GM12878 (cell line): ENCODE measurements around the gene CD40LG. TPM values are rescaled to one million over a fixed set of nuclear protein-coding genes. Genes with fewer than 3 reads are reported as not detected.

Source experiments
- GABPA ChIP-seq: IDR thresholded peaks from 2 replicates; pipeline ENCODE4 v1.6.1; 2014; ENCODE audit warnings: antibody characterized with exemption, low read depth, mild to moderate bottlenecking, inconsistent platforms
- LARP7 ChIP-seq: fragments of 450-650 bp; IDR thresholded peaks from 2 replicates; pipeline ENCODE4 v1.6.1; 2017; ENCODE audit warnings: mild to moderate bottlenecking
- NFYA ChIP-seq: IDR thresholded peaks from 2 replicates; pipeline ENCODE4 v1.6.1; 2011; ENCODE audit warnings: low read depth, mild to moderate bottlenecking, low read length, improper control_type of control experiment, borderline replicate concordance
- NR2C1 ChIP-seq: fragments of 450-650 bp; IDR thresholded peaks from 2 replicates; pipeline ENCODE4 v1.6.1; 2017; ENCODE audit warnings: antibody characterized with exemption, mild to moderate bottlenecking, moderate library complexity
- NR2F1 ChIP-seq: fragments of 450-650 bp; conservative IDR thresholded peaks from 2 replicates; pipeline ENCODE4 v1.6.1; 2017; ENCODE audit warnings: mild to moderate bottlenecking
- RUNX3 ChIP-seq: IDR thresholded peaks from 2 replicates; pipeline ENCODE4 v1.6.1; 2012; ENCODE audit warnings: low read length, inconsistent platforms
- SMARCA5 ChIP-seq: fragments of 450-650 bp; IDR thresholded peaks from 2 replicates; pipeline ENCODE4 v1.6.1; 2017; ENCODE audit warnings: mild to moderate bottlenecking
- SREBF1 ChIP-seq: IDR thresholded peaks from 2 replicates; pipeline ENCODE4 v1.6.1; 2012; ENCODE audit warnings: mild to moderate bottlenecking, low read length
- SUPT20H ChIP-seq: IDR thresholded peaks from 2 replicates; pipeline ENCODE4 v1.6.1; 2011; ENCODE audit warnings: low read depth, mild to moderate bottlenecking, low read length, moderate library complexity, borderline replicate concordance; ENCODE audit not compliant: control insufficient read depth
- SUZ12 ChIP-seq: fragments of 200-600 bp; sonication (generic); IDR thresholded peaks from one replicate; pipeline ENCODE4 v1.6.1; 2018; ENCODE audit warnings: antibody characterized with exemption, mild to moderate bottlenecking; ENCODE audit not compliant: unreplicated experiment
- ZNF274 ChIP-seq: IDR thresholded peaks from one replicate; pipeline ENCODE4 v1.8.0; 2011; ENCODE audit not compliant: insufficient read length, insufficient read depth
- ZNF622 ChIP-seq: fragments of 450-650 bp; IDR thresholded peaks from 2 replicates; pipeline ENCODE4 v1.6.1; 2017; ENCODE audit warnings: mild to moderate bottlenecking, inconsistent platforms
- polyA plus RNA-seq, 11 experiments: library from polyadenylated mRNA; depleted of rRNA in 4 of 11; unstranded in 6 of 11; stranded (reverse) in 5 of 11; fragments of >200 nt; fragmentation: Nextera tagmentation in 4 of 11; fragmentation: Illumina TruSeq in 1 of 11; extraction: Ambion mirVana in 4 of 11; extraction: Trizol in 1 of 11; gene quantifications; 1 replicate in 1 of 11; 2 replicates in 10 of 11; pipeline versions ENCODE4 v1.2.1 to v1.2.3, GENCODE V29; 2011 to 2016; ENCODE audit warnings: inconsistent platforms in 2 of 11, missing spikeins in 2 of 11, low read depth in 1 of 11
- total RNA-seq, 4 experiments: library from RNA; depleted of rRNA in 3 of 4; stranded (reverse); fragments of >200 nt in 3 of 4; fragmentation: Illumina TruSeq in 1 of 4; extraction: Trizol in 1 of 4; gene quantifications; 2 replicates each; pipeline versions ENCODE4 v1.2.1 to v1.2.3, GENCODE V29; 2013 to 2021
- TF ChIP-seq, protein P1 (sequence below): fragments of 450-650 bp; IDR thresholded peaks from 2 replicates; pipeline ENCODE4 v1.6.1; 2016; ENCODE audit warnings: mild to moderate bottlenecking
- TF ChIP-seq, protein P2 (sequence below): IDR thresholded peaks from 2 replicates; pipeline ENCODE4 v1.6.1; 2011; ENCODE audit warnings: borderline replicate concordance, low read depth, mild to moderate bottlenecking, moderate library complexity, low read length; ENCODE audit not compliant: insufficient read depth, poor library complexity, severe bottlenecking
- TF ChIP-seq, protein P3 (sequence below): fragments of 450-650 bp; IDR thresholded peaks from 2 replicates; pipeline ENCODE4 v1.6.1; 2017; ENCODE audit warnings: mild to moderate bottlenecking, low read depth, inconsistent platforms; ENCODE audit not compliant: poor library complexity, severe bottlenecking
- TF ChIP-seq, protein P4 (sequence below): IDR thresholded peaks from 2 replicates; pipeline ENCODE4 v1.6.1; 2012; ENCODE audit warnings: mild to moderate bottlenecking, low read depth, low read length
- TF ChIP-seq, protein P5 (sequence below), 3 experiments: IDR thresholded peaks in 2 of 3; conservative IDR thresholded peaks in 1 of 3; 2 replicates each; pipeline ENCODE4 v1.5.1; 2011; ENCODE audit warnings: low read depth in 3 of 3, low read length in 3 of 3, mild to moderate bottlenecking in 3 of 3, control low read depth in 2 of 3, moderate library complexity in 2 of 3, inconsistent platforms in 1 of 3, mixed read lengths in 1 of 3; ENCODE audit not compliant: control insufficient read depth in 2 of 3, insufficient read depth in 1 of 3; ENCODE audit errors: extremely low read depth in 1 of 3
- TF ChIP-seq, protein P6 (sequence below): fragments of 150-350 bp; IDR thresholded peaks from 2 replicates; pipeline ENCODE4 v1.6.1; 2014; ENCODE audit warnings: mild to moderate bottlenecking, low read depth, low read length

CD40LG gene
- total and polyA plus RNA-seq, 10 of the 15 experiments (the other 5 are each of a cell fraction or from before 2014, with no cell fraction given), result 0.04 to 0.21 (median 0.11) TPM; not detected in 6

DNA sequence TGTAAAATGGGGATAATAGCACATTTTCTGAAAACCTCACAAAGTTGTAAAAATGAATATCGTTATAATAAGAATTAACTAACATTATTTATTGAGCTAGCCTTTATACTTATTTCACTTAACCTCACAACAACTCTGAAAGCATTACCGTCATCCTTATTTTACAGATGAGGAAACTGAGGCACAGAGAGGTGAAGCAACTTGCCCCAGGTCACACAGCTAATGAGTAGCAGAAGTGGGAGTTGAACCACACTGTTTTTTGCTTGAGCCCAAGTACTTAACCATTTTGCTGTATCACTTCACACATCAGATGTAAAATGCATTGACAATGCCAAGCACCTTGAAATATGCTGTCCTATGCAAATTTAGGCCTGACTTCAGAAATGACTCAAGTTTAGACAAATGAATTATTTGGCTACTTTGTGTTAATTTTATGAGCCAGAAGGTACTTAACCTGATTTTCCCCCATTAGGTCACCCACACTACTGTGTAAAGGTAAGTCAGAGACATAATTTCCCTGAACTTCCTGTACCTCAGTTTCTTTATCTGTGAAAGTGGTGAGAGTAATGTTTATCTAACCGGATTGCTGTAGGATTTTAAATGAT, 23.1 kb downstream of the CD40LG start (continued):
- TF ChIP-seq, protein P1, sequence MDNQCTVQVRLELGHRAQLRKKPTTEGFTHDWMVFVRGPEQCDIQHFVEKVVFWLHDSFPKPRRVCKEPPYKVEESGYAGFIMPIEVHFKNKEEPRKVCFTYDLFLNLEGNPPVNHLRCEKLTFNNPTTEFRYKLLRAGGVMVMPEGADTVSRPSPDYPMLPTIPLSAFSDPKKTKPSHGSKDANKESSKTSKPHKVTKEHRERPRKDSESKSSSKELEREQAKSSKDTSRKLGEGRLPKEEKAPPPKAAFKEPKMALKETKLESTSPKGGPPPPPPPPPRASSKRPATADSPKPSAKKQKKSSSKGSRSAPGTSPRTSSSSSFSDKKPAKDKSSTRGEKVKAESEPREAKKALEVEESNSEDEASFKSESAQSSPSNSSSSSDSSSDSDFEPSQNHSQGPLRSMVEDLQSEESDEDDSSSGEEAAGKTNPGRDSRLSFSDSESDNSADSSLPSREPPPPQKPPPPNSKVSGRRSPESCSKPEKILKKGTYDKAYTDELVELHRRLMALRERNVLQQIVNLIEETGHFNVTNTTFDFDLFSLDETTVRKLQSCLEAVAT, result no peak
- no peak for TF ChIP-seq SUPT20H
- TF ChIP-seq, protein P2, sequence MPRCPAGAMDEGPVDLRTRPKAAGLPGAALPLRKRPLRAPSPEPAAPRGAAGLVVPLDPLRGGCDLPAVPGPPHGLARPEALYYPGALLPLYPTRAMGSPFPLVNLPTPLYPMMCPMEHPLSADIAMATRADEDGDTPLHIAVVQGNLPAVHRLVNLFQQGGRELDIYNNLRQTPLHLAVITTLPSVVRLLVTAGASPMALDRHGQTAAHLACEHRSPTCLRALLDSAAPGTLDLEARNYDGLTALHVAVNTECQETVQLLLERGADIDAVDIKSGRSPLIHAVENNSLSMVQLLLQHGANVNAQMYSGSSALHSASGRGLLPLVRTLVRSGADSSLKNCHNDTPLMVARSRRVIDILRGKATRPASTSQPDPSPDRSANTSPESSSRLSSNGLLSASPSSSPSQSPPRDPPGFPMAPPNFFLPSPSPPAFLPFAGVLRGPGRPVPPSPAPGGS, result peak; percentile 60
- no peak for TF ChIP-seq ZNF274
- TF ChIP-seq, protein P3, sequence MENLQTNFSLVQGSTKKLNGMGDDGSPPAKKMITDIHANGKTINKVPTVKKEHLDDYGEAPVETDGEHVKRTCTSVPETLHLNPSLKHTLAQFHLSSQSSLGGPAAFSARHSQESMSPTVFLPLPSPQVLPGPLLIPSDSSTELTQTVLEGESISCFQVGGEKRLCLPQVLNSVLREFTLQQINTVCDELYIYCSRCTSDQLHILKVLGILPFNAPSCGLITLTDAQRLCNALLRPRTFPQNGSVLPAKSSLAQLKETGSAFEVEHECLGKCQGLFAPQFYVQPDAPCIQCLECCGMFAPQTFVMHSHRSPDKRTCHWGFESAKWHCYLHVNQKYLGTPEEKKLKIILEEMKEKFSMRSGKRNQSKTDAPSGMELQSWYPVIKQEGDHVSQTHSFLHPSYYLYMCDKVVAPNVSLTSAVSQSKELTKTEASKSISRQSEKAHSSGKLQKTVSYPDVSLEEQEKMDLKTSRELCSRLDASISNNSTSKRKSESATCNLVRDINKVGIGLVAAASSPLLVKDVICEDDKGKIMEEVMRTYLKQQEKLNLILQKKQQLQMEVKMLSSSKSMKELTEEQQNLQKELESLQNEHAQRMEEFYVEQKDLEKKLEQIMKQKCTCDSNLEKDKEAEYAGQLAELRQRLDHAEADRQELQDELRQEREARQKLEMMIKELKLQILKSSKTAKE, result no peak
- peak; percentile 74 for TF ChIP-seq SMARCA5
- TF ChIP-seq SUZ12, result no peak
- no peak for TF ChIP-seq GABPA
- no peak for TF ChIP-seq LARP7
- no peak for TF ChIP-seq SREBF1
- TF ChIP-seq ZNF622, result no peak
- TF ChIP-seq, protein P4, sequence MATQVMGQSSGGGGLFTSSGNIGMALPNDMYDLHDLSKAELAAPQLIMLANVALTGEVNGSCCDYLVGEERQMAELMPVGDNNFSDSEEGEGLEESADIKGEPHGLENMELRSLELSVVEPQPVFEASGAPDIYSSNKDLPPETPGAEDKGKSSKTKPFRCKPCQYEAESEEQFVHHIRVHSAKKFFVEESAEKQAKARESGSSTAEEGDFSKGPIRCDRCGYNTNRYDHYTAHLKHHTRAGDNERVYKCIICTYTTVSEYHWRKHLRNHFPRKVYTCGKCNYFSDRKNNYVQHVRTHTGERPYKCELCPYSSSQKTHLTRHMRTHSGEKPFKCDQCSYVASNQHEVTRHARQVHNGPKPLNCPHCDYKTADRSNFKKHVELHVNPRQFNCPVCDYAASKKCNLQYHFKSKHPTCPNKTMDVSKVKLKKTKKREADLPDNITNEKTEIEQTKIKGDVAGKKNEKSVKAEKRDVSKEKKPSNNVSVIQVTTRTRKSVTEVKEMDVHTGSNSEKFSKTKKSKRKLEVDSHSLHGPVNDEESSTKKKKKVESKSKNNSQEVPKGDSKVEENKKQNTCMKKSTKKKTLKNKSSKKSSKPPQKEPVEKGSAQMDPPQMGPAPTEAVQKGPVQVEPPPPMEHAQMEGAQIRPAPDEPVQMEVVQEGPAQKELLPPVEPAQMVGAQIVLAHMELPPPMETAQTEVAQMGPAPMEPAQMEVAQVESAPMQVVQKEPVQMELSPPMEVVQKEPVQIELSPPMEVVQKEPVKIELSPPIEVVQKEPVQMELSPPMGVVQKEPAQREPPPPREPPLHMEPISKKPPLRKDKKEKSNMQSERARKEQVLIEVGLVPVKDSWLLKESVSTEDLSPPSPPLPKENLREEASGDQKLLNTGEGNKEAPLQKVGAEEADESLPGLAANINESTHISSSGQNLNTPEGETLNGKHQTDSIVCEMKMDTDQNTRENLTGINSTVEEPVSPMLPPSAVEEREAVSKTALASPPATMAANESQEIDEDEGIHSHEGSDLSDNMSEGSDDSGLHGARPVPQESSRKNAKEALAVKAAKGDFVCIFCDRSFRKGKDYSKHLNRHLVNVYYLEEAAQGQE, result no peak
- TF ChIP-seq, protein P5, sequence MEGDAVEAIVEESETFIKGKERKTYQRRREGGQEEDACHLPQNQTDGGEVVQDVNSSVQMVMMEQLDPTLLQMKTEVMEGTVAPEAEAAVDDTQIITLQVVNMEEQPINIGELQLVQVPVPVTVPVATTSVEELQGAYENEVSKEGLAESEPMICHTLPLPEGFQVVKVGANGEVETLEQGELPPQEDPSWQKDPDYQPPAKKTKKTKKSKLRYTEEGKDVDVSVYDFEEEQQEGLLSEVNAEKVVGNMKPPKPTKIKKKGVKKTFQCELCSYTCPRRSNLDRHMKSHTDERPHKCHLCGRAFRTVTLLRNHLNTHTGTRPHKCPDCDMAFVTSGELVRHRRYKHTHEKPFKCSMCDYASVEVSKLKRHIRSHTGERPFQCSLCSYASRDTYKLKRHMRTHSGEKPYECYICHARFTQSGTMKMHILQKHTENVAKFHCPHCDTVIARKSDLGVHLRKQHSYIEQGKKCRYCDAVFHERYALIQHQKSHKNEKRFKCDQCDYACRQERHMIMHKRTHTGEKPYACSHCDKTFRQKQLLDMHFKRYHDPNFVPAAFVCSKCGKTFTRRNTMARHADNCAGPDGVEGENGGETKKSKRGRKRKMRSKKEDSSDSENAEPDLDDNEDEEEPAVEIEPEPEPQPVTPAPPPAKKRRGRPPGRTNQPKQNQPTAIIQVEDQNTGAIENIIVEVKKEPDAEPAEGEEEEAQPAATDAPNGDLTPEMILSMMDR (IDR thresholded peaks at IDR 0.05 in 2 of 3, conservative IDR thresholded peaks at IDR 0.05 in 1 of 3; ENCODE audit: control insufficient read depth in 2 of 3, extremely low read depth in 1 of 3, insufficient read depth in 1 of 3, low read depth in 3 of 3, low read length in 3 of 3), result no peak
- no peak for TF ChIP-seq NR2F1
- TF ChIP-seq NFYA, result no peak
- TF ChIP-seq RUNX3, result no peak
- TF ChIP-seq, protein P6, sequence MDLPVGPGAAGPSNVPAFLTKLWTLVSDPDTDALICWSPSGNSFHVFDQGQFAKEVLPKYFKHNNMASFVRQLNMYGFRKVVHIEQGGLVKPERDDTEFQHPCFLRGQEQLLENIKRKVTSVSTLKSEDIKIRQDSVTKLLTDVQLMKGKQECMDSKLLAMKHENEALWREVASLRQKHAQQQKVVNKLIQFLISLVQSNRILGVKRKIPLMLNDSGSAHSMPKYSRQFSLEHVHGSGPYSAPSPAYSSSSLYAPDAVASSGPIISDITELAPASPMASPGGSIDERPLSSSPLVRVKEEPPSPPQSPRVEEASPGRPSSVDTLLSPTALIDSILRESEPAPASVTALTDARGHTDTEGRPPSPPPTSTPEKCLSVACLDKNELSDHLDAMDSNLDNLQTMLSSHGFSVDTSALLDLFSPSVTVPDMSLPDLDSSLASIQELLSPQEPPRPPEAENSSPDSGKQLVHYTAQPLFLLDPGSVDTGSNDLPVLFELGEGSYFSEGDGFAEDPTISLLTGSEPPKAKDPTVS, result no peak
- TF ChIP-seq NR2C1, result no peak
